HCT116 (cell line): ENCODE results near the gene FHIT. TPM values are rescaled to one million over a fixed set of nuclear protein-coding genes. Genes with fewer than 3 reads are reported as not detected.

Source experiments
- ATAC-seq: fragments of 200-7000 bp; cut with Tn5 transposase; 2 replicates; pipeline ENCODE4 v1.9.1; 2020; ENCODE audit warnings: mild to moderate bottlenecking, moderate library complexity
- BruUV-seq: library from RNA; stranded (reverse); fragments of 400-500 nt; replicated peaks from 2 replicates; lab custom pipeline; 2021; lab: Mats Ljungman, UMichigan
- CTCF ChIA-PET: fragments of 300-600 bp; sonication (Branson Sonifier 250); formaldehyde crosslinking; loops from one replicate; lab custom pipeline; 2021; ENCODE audit warnings: antibody characterized with exemption; lab: Charles Lee
- POLR2A ChIA-PET: fragments of 300-600, 350-600 bp; sonication (Branson Sonifier 250); formaldehyde crosslinking; loops from one replicate; lab custom pipeline; 2021; ENCODE audit warnings: antibody characterized with exemption; lab: Charles Lee
- RAD21 ChIA-PET, 2 experiments: fragments of 300-600 bp; sonication (Branson Sonifier 250); formaldehyde crosslinking; loops; one replicate each; lab custom pipeline; 2023; ENCODE audit warnings: low total read pairs in 2 of 2; ENCODE audit not compliant: uncharacterized antibody in 2 of 2, unreplicated experiment in 2 of 2, low non-redundant PET in 1 of 2; lab: Charles Lee
- DNase-seq: peaks from one replicate; pipeline ENCODE4 v3.0.0-alpha.2; 2010; ENCODE audit warnings: low read depth, low spot score
- H2AFZ ChIP-seq: fragments of 200-600 bp; shearing (Covaris generic), sonication (generic); 2 replicates; pipeline ENCODE4 v1.6.1; 2017; ENCODE audit warnings: low read depth, mixed run types, mixed read lengths, antibody characterized with exemption, low read length; ENCODE audit not compliant: poor library complexity, severe bottlenecking
- H3K27ac ChIP-seq: 2 replicates; pipeline ENCODE4 v1.5.1; 2012; ENCODE audit warnings: low read depth, low read length
- H3K27me3 ChIP-seq: fragments of 200-600 bp; sonication (generic); 2 replicates; pipeline ENCODE4 v1.6.1; 2016; ENCODE audit warnings: mixed run types, low read length, mixed read lengths; ENCODE audit not compliant: insufficient read depth
- H3K36me3 ChIP-seq, 2 experiments: fragments of 200-500 bp in 1 of 2; fragments of 200-600 bp in 1 of 2; sonication (Bioruptor generic) in 1 of 2; sonication (generic) in 1 of 2; 2 replicates each; pipeline versions ENCODE4 v1.5.1 to v1.6.1; 2014 to 2016; ENCODE audit warnings: low read length in 2 of 2, inconsistent platforms in 1 of 2, mixed read lengths in 1 of 2, mixed run types in 1 of 2; ENCODE audit not compliant: insufficient read depth in 2 of 2, control insufficient read depth in 1 of 2
- H3K4me1 ChIP-seq, 2 experiments: fragments of 200-600 bp in 1 of 2; sonication (generic) in 1 of 2; 2 replicates each; pipeline versions ENCODE4 v1.5.1 to v1.6.1; 2012 to 2017; ENCODE audit warnings: low read length in 2 of 2, inconsistent platforms in 1 of 2, mild to moderate bottlenecking in 1 of 2, mixed read lengths in 1 of 2, mixed run types in 1 of 2, moderate library complexity in 1 of 2; ENCODE audit not compliant: insufficient read depth in 2 of 2, control insufficient read depth in 1 of 2
- H3K4me2 ChIP-seq: fragments of 200-600 bp; sonication (generic); 2 replicates; pipeline ENCODE4 v1.6.1; 2017; ENCODE audit warnings: mixed run types, low read length, mixed read lengths
- H3K4me3 ChIP-seq, 2 experiments: fragments of 200-600 bp in 1 of 2; sonication (generic) in 1 of 2; replicated peaks in 1 of 2; 2 replicates each; pipeline ENCODE4 v1.5.1; 2011 to 2016; ENCODE audit warnings: low read length in 2 of 2, control low read depth in 1 of 2, low read depth in 1 of 2, mild to moderate bottlenecking in 1 of 2, mixed read lengths in 1 of 2, mixed run types in 1 of 2
- H3K79me2 ChIP-seq: fragments of 200-600 bp; sonication (generic); 2 replicates; pipeline ENCODE4 v1.6.1; 2017; ENCODE audit warnings: mild to moderate bottlenecking, mixed run types, low read length, moderate library complexity, mixed read lengths; ENCODE audit not compliant: insufficient read depth
- H3K9ac ChIP-seq: fragments of 200-600 bp; sonication (generic); 2 replicates; pipeline ENCODE4 v1.6.1; 2016; ENCODE audit warnings: low read length, mixed read lengths
- H3K9me2 ChIP-seq: fragments of 200-600 bp; sonication (generic), shearing (Covaris generic); 2 replicates; pipeline ENCODE4 v1.6.1; 2017; ENCODE audit warnings: mixed run types, mild to moderate bottlenecking, moderate library complexity; ENCODE audit not compliant: insufficient read depth
- H3K9me3 ChIP-seq, 2 experiments: fragments of 200-500 bp in 1 of 2; fragments of 200-600 bp in 1 of 2; sonication (Bioruptor generic) in 1 of 2; sonication (generic) in 1 of 2; 2 replicates each; pipeline ENCODE4 v1.6.1; 2014 to 2017; ENCODE audit warnings: low read length in 2 of 2, mixed read lengths in 2 of 2, inconsistent platforms in 1 of 2, low read depth in 1 of 2, mild to moderate bottlenecking in 1 of 2, mixed run types in 1 of 2, moderate library complexity in 1 of 2; ENCODE audit not compliant: control insufficient read depth in 1 of 2, insufficient read depth in 1 of 2
- H4K20me1 ChIP-seq: fragments of 200-600 bp; sonication (generic), shearing (Covaris generic); 2 replicates; pipeline ENCODE4 v1.6.1; 2017; ENCODE audit warnings: mixed run types, mild to moderate bottlenecking, moderate library complexity; ENCODE audit not compliant: insufficient read depth
- EZH2 ChIP-seq: fragments of 200-600 bp; sonication (generic); IDR thresholded peaks from 2 replicates; pipeline ENCODE4 v1.6.1; 2017; ENCODE audit warnings: antibody characterized with exemption, mixed run types
- FOSL1 ChIP-seq: IDR thresholded peaks from 2 replicates; pipeline ENCODE4 v1.6.1; 2012; ENCODE audit warnings: low read depth
- POLR2A ChIP-seq: IDR thresholded peaks from 2 replicates; pipeline ENCODE4 v1.7.0; 2011; ENCODE audit warnings: borderline replicate concordance; ENCODE audit not compliant: insufficient read depth, insufficient read length; ENCODE audit errors: extremely low read depth
- POLR2AphosphoS5 ChIP-seq: IDR thresholded peaks from 2 replicates; pipeline ENCODE4 v1.6.1; 2011; ENCODE audit warnings: mild to moderate bottlenecking, low read depth, low read length, moderate library complexity
- RAD21 ChIP-seq: IDR thresholded peaks from 2 replicates; pipeline ENCODE4 v1.6.1; 2012; ENCODE audit warnings: low read depth, mild to moderate bottlenecking
- REST ChIP-seq: IDR thresholded peaks from 2 replicates; pipeline ENCODE4 v1.6.1; 2012; ENCODE audit warnings: low read depth
- YY1 ChIP-seq: IDR thresholded peaks from 2 replicates; pipeline ENCODE4 v1.6.1; 2011; ENCODE audit warnings: low read length, low read depth, moderate library complexity, mild to moderate bottlenecking; ENCODE audit not compliant: insufficient replicate concordance; ENCODE audit errors: extremely low read depth
- ZNF274 ChIP-seq: fragments of 200-500 bp; sonication (Bioruptor generic); IDR thresholded peaks from 2 replicates; pipeline ENCODE4 v1.6.1; 2014; ENCODE audit warnings: mild to moderate bottlenecking, low read depth, low read length, inconsistent platforms
- intact Hi-C: fragments of 100-400 bp; cut with micrococcal nuclease; formaldehyde crosslinking; loops from 2 replicates; pipeline ENCODE4 v1.10.0; 2022
- total RNA-seq: library from RNA; stranded (reverse); gene quantifications from one replicate; pipeline ENCODE4 v1.2.1, GENCODE V29; 2021; ENCODE audit not compliant: unreplicated experiment
- TF ChIP-seq, protein P1 (sequence below): IDR thresholded peaks from 2 replicates; pipeline ENCODE4 v1.6.1; 2012
- TF ChIP-seq, protein P2 (sequence below): IDR thresholded peaks from 2 replicates; pipeline ENCODE4 v1.6.1; 2012
- TF ChIP-seq, protein P3 (sequence below), 3 experiments: fragments of 200-600 bp in 1 of 3; sonication (generic) in 1 of 3; IDR thresholded peaks in 2 of 3; conservative IDR thresholded peaks in 1 of 3; 2 replicates each; pipeline ENCODE4 v1.5.1; 2012 to 2017; ENCODE audit warnings: low read depth in 2 of 3, low read length in 2 of 3, antibody characterized with exemption in 1 of 3, borderline replicate concordance in 1 of 3, control low read depth in 1 of 3, mild to moderate bottlenecking in 1 of 3, mixed read lengths in 1 of 3, mixed run types in 1 of 3, moderate library complexity in 1 of 3; ENCODE audit not compliant: insufficient read depth in 1 of 3

The FHIT gene
- total RNA-seq, 1 experiment from 2014 or later, result 20.1 TPM

DNA sequence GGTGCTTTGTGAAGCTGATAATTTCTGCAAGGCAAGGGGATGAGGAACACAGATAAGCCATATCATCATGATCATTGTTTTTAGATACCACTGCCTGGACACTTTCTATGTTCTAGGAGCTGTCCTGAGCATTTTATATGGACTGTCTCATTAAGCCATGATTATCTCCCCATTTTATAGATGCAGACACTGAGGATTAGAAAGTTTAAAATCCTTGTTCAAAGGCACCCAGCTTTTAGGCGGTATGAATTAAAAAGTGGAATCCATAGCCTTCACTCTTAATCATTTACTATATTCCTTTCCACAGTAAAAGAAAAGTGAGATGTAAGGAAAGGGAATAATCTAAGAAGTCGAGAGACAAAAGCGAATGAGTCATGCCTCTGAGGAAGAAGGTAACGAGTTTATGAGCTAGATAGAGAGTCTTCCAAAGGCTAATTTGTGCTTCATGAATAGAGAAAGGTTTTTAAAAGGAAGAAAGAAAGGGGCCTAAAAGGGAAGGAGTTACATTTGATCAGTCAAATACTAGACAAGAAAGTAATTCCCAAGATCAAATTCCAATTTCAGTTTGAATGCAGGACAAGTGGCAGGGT is 856.0 kb downstream of the FHIT start:
- Histone ChIP-seq H3K36me3 (no peaks in the 10 kb centered on the region), H3K4me1 (no peaks in the 10 kb centered on the region), H3K9me3 (no peaks in the 10 kb centered on the region), H3K4me3 (no peak overlapping the region), H3K27me3 (no peaks in the 10 kb centered on the region), H3K9ac (no peak overlapping the region), H3K79me2 (no peaks in the 10 kb centered on the region), H3K4me2 (no peak overlapping the region), H2AFZ (no peak overlapping the region), H3K9me2 (no peaks in the 10 kb centered on the region), H3K27ac (no peak overlapping the region), H4K20me1 (no peaks in the 10 kb centered on the region)
- POLR2A ChIA-PET, result no interaction called here
- TF ChIP-seq, protein P1, sequence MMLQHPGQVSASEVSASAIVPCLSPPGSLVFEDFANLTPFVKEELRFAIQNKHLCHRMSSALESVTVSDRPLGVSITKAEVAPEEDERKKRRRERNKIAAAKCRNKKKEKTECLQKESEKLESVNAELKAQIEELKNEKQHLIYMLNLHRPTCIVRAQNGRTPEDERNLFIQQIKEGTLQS, result no peak
- no peak for DNase-seq
- RAD21 ChIA-PET, result no interaction called here
- intact Hi-C loops, result no loop called here
- no peak for ATAC-seq
- BruUV-seq, result no TSS peak
- CTCF ChIA-PET, result no interaction called here

- Histone ChIP-seq H4K20me1 (no peaks in the 10 kb centered on the region), H3K79me2 (no peaks in the 10 kb centered on the region), H3K36me3 (no peaks in the 10 kb centered on the region), H3K9me2 (no peaks in the 10 kb centered on the region), H3K27me3 (no peaks in the 10 kb centered on the region), H3K4me2 (no peak overlapping the region), H3K4me3 (no peak overlapping the region), H3K9ac (no peak overlapping the region), H3K27ac (no peak overlapping the region), H3K9me3 (no peaks in the 10 kb centered on the region), H2AFZ (no peak overlapping the region), H3K4me1 (no peaks in the 10 kb centered on the region)
- DNase-seq, result no peak
- RAD21 ChIA-PET, result no interaction called here
- no peak for ATAC-seq
- TF ChIP-seq FOSL1 (no peak), POLR2A (no peak), POLR2AphosphoS5 (no peak), REST (no peak), ZNF274 (no peak), YY1 (no peak), EZH2 (no peak), RAD21 (no peak)
- TF ChIP-seq, protein P2, sequence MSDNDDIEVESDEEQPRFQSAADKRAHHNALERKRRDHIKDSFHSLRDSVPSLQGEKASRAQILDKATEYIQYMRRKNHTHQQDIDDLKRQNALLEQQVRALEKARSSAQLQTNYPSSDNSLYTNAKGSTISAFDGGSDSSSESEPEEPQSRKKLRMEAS, result no peak
- TF ChIP-seq, protein P3, sequence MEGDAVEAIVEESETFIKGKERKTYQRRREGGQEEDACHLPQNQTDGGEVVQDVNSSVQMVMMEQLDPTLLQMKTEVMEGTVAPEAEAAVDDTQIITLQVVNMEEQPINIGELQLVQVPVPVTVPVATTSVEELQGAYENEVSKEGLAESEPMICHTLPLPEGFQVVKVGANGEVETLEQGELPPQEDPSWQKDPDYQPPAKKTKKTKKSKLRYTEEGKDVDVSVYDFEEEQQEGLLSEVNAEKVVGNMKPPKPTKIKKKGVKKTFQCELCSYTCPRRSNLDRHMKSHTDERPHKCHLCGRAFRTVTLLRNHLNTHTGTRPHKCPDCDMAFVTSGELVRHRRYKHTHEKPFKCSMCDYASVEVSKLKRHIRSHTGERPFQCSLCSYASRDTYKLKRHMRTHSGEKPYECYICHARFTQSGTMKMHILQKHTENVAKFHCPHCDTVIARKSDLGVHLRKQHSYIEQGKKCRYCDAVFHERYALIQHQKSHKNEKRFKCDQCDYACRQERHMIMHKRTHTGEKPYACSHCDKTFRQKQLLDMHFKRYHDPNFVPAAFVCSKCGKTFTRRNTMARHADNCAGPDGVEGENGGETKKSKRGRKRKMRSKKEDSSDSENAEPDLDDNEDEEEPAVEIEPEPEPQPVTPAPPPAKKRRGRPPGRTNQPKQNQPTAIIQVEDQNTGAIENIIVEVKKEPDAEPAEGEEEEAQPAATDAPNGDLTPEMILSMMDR (IDR thresholded peaks at IDR 0.05 in 2 of 3, conservative IDR thresholded peaks at IDR 0.05 in 1 of 3; ENCODE audit: borderline replicate concordance in 1 of 3, insufficient read depth in 1 of 3, low read depth in 2 of 3, low read length in 2 of 3), result no peak
- intact Hi-C loops, result no loop called here
- CTCF ChIA-PET, result no interaction called here
- BruUV-seq, result no TSS peak
- POLR2A ChIA-PET, result no interaction called here
Observed at GRCh38 chr3:60393946-60394345, 857.3 kb downstream of the FHIT start.
